ENCODE measurements around the gene CDHR3. TPM values are rescaled to one million over a fixed set of nuclear protein-coding genes. Genes with fewer than 3 reads are reported as not detected.

The CDHR3 gene
- total and polyA plus RNA-seq, 8 donors = 0.86 to 3.7 (median 1.9) TPM

- H3K4me3 ChIP-seq = no peak overlapping the region
- TF ChIP-seq CTCF (IDR thresholded peaks at IDR 0.05) = no peak
- 41 to 46% methylated on average over 2 of the region's 2 CpGs for WGBS, 2 donors
- no peak for FAIRE-seq
- H3K36me3 ChIP-seq = no peaks in the 10 kb centered on the region
- no peaks in the 10 kb centered on the region for H3K9me3 ChIP-seq
- H3K27ac ChIP-seq = no peak overlapping the region
- no peak for DNase-seq
- ATAC-seq = no peak
- peaks cover 0 to 4% (median 0%) of the 10 kb centered on the region in 3 donors for H3K4me1 ChIP-seq
- intact Hi-C loops (cut with DNase I) = loop anchor here in 2 of 3 donors (10.0 kb wide), 1 partner anchor 280 kb away; no protein-coding TSS in a partner anchor
- no peaks in the 10 kb centered on the region for H3K27me3 ChIP-seq
These were observed 82.1 kb downstream of the CDHR3 start for GRCh38 chr7:106045139-106045538.

- Histone ChIP-seq H3K27me3 (no peaks in the 10 kb centered on the region), H3K9me3 (no peaks in the 10 kb centered on the region), H3K4me3 (no peak overlapping the region), H3K4me1 (peaks cover 0 to 4% (median 0%) of the 10 kb centered on the region in 3 donors), H3K36me3 (no peaks in the 10 kb centered on the region), H3K27ac (no peak overlapping the region)
- DNase-seq (no peak), FAIRE-seq (no peak), ATAC-seq (no peak)
- TF ChIP-seq CTCF (IDR thresholded peaks at IDR 0.05) = no peak
- 59 to 77% methylated on average over 1 of the region's 1 CpG for WGBS, 2 donors
- intact Hi-C loops (cut with DNase I) = loop anchor here in 2 of 3 donors (10.0 kb wide), 1 partner anchor 281 kb away; no protein-coding TSS in a partner anchor
These were observed 82.5 kb downstream of the CDHR3 start for GRCh38 chr7:106045586-106045985.

- Histone ChIP-seq H3K27me3 (no peaks in the 10 kb centered on the region), H3K27ac (peak overlapping the region in 1 of 4 donors; percentile 29), H3K36me3 (no peaks in the 10 kb centered on the region), H3K9me3 (no peaks in the 10 kb centered on the region), H3K4me3 (no peak overlapping the region), H3K4me1 (peaks cover 0 to 4% (median 0%) of the 10 kb centered on the region in 3 donors)
- DNase-seq (no peak), ATAC-seq (peak in 3 of 4 donors; percentile 21 to 45 (median 23)), FAIRE-seq (no peak)
- TF ChIP-seq CTCF (IDR thresholded peaks at IDR 0.05) = no peak
- intact Hi-C loops (cut with DNase I) = loop anchor here in 2 of 3 donors (10.0 kb wide), 1 partner anchor 282 kb away; no protein-coding TSS in a partner anchor
- 54 to 57% methylated on average over 5 of the region's 5 CpGs for WGBS, 2 donors
These were observed 84.1 kb downstream of the CDHR3 start for GRCh38 chr7:106047184-106047583.

- DNase-seq = no peak
- Histone ChIP-seq H3K27ac (no peak overlapping the region), H3K4me1 (no peaks in the 10 kb centered on the region), H3K27me3 (no peaks in the 10 kb centered on the region), H3K36me3 (no peaks in the 10 kb centered on the region), H3K4me3 (no peak overlapping the region), H3K9me3 (no peaks in the 10 kb centered on the region)
- no peak for TF ChIP-seq CTCF (IDR thresholded peaks at IDR 0.05)
- WGBS, 2 donors = 63 to 64% methylated on average over 10 of the region's 10 CpGs
- no peak for FAIRE-seq
- intact Hi-C loops (cut with DNase I) = loop anchor here in 2 of 3 donors (10.0 kb wide), 1 partner anchor 283 kb away; no protein-coding TSS in a partner anchor
- no peak for ATAC-seq
These were observed 85.0 kb downstream of the CDHR3 start for GRCh38 chr7:106047818-106048705.

- no peaks in the 10 kb centered on the region for H3K9me3 ChIP-seq
- TF ChIP-seq CTCF (IDR thresholded peaks at IDR 0.05) = no peak
- no peak for FAIRE-seq
- no peaks in the 10 kb centered on the region for H3K4me1 ChIP-seq
- H3K4me3 ChIP-seq = no peak overlapping the region
- DNase-seq = no peak
- no peaks in the 10 kb centered on the region for H3K27me3 ChIP-seq
- no peaks in the 10 kb centered on the region for H3K36me3 ChIP-seq
- no peak overlapping the region for H3K27ac ChIP-seq
- intact Hi-C loops (cut with DNase I) = loop anchor here in 2 of 3 donors (10.0 kb wide), 1 partner anchor 284 kb away; no protein-coding TSS in a partner anchor
- WGBS, 2 donors = 93 to 95% methylated on average over 2 of the region's 2 CpGs
- ATAC-seq = no peak
These were observed 85.6 kb downstream of the CDHR3 start for GRCh38 chr7:106048706-106049020.
